GM21360 (cell line): ENCODE results near the gene NET1.
"Not testable (repeated sequence)": the region's sequence is repeated elsewhere in the genome, so short reads cannot be mapped to it uniquely, and the experiment has no call there.

Experiments
- ATAC-seq: cut with Tn5 transposase; IDR thresholded peaks from one replicate; pipeline ENCODE4 v1.9.1; 2021; ENCODE audit warnings: mild to moderate bottlenecking, moderate library complexity; ENCODE audit not compliant: unreplicated experiment

The NET1 gene

GRCh38 chr10:5396556-5397300 is 15.6 kb upstream of the NET1 start:
- no peak for ATAC-seq

- no peak for ATAC-seq
Observed at GRCh38 chr10:5399332-5399731, 13.0 kb upstream of the NET1 start.

GRCh38 chr10:5400468-5401240 is 11.7 kb upstream of the NET1 start:
- no peak for ATAC-seq

- no peak for ATAC-seq
Observed at GRCh38 chr10:5402798-5403197, 9.6 kb upstream of the NET1 start.

GRCh38 chr10:5404208-5405041 is 7.9 kb upstream of the NET1 start, which contains the start of gene TUBAL3:
Gene TUBAL3 (minus strand): TSS chr10:5404828. CDS start chr10:5404792, 36 bp downstream.
- ATAC-seq, result no peak

DNA sequence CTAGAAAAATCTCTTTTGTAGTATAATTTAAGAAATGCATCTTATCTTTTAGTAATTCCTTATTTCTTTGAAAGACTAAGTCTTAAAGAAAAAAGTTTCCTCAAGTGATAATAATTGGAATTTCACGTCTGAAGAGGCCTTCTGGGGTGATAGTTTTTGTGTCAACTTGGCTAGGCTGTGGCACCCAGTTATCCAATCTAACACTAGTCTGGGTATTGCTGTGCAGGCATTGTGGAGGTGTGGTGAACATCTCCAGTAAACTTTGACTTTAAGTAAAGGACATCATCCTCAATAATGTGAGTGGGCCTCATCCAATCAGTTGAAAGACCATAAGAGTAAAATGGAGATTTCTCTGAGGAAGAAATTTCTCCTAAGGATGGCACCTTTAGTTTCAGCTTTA is 5.4 kb upstream of the NET1 start:
- ATAC-seq, result no peak

DNA sequence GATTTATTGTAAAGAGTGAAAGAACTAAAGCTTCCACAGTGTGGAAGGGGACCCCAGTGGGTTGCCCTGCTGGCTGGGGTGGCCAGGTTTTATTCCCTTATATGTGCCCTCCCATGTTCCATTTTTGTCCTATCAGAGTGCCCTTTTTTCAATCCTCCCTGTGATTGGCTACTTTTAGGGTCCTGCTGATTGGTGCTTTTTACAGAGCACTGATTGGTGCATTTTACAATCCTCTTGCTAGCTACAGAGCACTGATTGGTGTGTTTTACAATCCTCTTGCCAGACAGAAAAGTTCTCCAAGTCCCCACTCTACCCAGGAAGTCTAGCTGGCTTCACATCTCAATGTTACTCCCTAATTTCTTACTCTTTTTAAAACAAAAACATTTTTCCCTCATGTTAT is 1.6 kb upstream of the NET1 start:
- not testable (repeated sequence) for ATAC-seq

DNA sequence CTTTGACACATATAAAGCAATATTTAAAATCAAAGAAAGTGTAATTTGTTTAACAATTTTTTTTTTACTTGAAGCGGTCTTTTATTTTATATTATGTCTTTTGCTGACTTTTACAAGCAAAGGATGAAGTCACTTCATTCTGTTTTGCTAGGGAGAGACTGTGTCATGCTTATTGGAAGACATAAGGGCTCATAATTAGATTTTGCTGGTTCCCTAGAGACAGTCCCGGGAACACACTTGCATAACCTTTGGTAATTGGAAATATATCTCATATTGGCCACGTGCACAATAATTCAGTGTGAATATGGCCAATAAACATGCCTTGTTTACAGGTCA is 448 bp upstream of the NET1 start:
- ATAC-seq, result no peak

DNA sequence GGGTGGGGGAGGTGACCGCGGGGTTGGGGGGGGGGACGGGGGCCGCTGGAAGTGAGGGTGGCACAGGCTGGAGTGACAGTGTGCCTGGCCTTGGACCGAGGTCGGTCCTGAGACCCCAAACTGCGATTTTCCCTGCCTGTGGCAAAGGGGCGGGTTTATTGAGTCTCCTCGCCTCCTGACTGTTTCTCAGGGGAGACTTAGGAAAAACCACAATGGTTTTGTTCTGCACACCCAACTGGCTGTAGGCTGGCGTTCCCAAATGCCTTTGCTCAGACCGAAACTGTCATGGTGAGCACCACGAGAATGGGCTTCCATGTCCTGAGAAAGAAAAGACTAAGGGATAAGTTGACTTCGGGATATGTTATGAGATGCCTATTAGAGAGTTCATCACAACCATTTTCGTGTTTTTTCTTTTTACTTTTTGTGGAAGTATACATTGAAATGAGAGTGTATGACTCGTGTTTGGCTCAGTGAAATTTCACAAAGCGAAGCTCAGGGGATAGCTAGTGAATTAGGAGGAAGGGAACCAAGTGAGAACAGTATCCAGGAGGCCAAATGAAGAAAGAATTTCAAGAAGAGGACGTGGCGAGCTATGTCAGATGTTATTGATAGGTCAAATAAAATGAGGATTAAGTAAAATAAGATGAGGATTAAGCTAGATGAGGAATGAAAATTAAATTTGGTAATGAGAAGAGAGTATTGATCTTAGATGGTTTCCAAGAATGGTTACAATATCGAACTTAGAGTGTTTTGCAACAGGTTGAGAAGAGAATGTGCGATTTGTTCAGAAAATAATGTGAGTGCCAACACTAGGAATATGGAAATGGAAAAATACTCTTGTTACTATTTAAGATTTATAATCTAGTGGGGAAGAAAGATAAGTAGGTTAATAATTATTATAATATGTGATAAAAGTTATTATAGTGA is 918 bp downstream of the NET1 start:
- ATAC-seq, result no peak

DNA sequence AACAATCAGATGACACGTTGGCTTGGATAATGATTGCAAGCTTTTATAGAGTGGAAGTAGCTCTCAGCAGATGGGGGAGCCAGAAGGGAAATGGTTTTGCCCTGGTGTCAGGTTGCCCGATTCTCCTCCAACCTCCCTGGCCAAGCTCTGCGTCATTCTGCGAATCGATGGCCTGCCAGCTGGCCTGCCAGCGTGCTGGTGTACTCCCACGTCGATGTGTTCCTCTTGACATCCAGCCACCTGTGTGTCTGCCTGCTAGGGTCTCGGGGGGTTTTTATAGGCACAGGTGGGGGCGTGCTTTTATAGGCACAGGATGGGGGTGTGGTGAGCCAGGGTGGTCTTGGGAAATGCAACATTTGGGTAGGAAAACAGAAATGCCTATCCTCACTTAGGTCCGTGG is 4.6 kb downstream of the NET1 start:
- ATAC-seq, result no peak

GRCh38 chr10:5418584-5418983 is 6.2 kb downstream of the NET1 start:
- no peak for ATAC-seq

GRCh38 chr10:5419466-5420094 is 7.2 kb downstream of the NET1 start:
- no peak for ATAC-seq

- ATAC-seq, result no peak
Observed at GRCh38 chr10:5423771-5424170, 11.4 kb downstream of the NET1 start.

DNA sequence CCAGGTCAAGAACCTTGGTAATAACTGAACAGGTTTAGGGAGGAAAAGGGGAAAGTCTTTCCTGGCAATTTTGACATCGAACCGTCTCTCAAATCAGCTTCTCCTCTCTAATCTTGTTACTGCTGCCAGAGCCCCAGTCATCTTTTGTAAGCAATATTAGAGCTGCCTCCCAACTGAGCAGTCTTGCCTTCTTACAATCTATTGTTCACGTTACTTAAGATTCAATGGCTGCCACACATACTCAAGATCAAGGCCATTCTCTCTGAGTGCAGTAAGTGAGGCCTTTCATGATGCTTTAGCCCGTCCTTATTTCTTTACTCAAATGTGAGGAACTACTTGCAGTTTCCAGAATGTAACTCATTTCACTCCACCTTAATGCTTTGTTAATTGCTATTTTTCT is 12.4 kb downstream of the NET1 start:
- ATAC-seq, result no peak

GRCh38 chr10:5428133-5428532 is 15.8 kb downstream of the NET1 start:
- no peak for ATAC-seq

GRCh38 chr10:5433182-5433581 is 20.8 kb downstream of the NET1 start:
- ATAC-seq, result no peak

- no peak for ATAC-seq
Observed at GRCh38 chr10:5434017-5434753, 21.8 kb downstream of the NET1 start.

GRCh38 chr10:5435328-5435727 is 23.0 kb downstream of the NET1 start:
- no peak for ATAC-seq

- ATAC-seq, result no peak
Observed at GRCh38 chr10:5440206-5440605, 27.8 kb downstream of the NET1 start.
